H1 (cell line): ENCODE results near the gene MAGEB4. TPM values are rescaled to one million over a fixed set of nuclear protein-coding genes. Genes with fewer than 3 reads are reported as not detected.
A peak's percentile ranks its signal among the peaks of the same experiment; 100 is the strongest.

Experiments used
- CTCF ChIA-PET: fragments of 300-600 bp; sonication (Branson Sonifier 250); formaldehyde crosslinking; loops from one replicate; lab custom pipeline; 2021; ENCODE audit not compliant: partially characterized antibody; lab: Charles Lee
- POLR2A ChIA-PET: fragments of 300-600 bp; sonication (Branson Sonifier 250); formaldehyde crosslinking; loops from one replicate; lab custom pipeline; 2021; ENCODE audit warnings: inconsistent platforms; ENCODE audit not compliant: partially characterized antibody; lab: Charles Lee
- DNase-seq, 2 experiments: peaks; one replicate each; pipeline versions ENCODE4 v3.0.0 to v3.0.0-alpha.2; 2010 to 2022; ENCODE audit warnings: low spot score in 2 of 2, low read depth in 1 of 2, mixed read lengths in 1 of 2
- FAIRE-seq: peaks from 2 replicates; lab custom pipeline; 2011; peaks lifted over from hg19 to GRCh38; lab: Jason Lieb, UNC
- H2AFZ ChIP-seq: 2 replicates; pipeline ENCODE4 v1.8.1; 2012; ENCODE audit warnings: low read length, inconsistent platforms
- H2AK5ac ChIP-seq: 2 replicates; pipeline ENCODE4 v1.6.1; 2013; ENCODE audit warnings: low read depth, low read length
- H2BK120ac ChIP-seq: replicated peaks from 2 replicates; pipeline ENCODE3; 2013; ENCODE audit warnings: low read depth, low read length, inconsistent platforms
- H2BK12ac ChIP-seq: 2 replicates; pipeline ENCODE4 v1.6.1; 2013; ENCODE audit warnings: low read depth, low read length
- H2BK15ac ChIP-seq: 2 replicates; pipeline ENCODE4 v1.6.1; 2013; ENCODE audit warnings: low read length
- H2BK20ac ChIP-seq: 2 replicates; pipeline ENCODE4 v1.6.1; 2013; ENCODE audit warnings: low read length
- H2BK5ac ChIP-seq: 2 replicates; pipeline ENCODE4 v1.6.1; 2013; ENCODE audit warnings: low read depth, low read length
- H3K14ac ChIP-seq: 2 replicates; pipeline ENCODE4 v1.6.1; 2013; ENCODE audit warnings: inconsistent platforms; ENCODE audit not compliant: insufficient read length
- H3K18ac ChIP-seq: 2 replicates; pipeline ENCODE4 v1.6.1; 2013; ENCODE audit warnings: low read length; ENCODE audit errors: extremely low read depth
- H3K23ac ChIP-seq: 2 replicates; pipeline ENCODE4 v1.6.1; 2013; ENCODE audit warnings: inconsistent platforms; ENCODE audit not compliant: insufficient read length
- H3K23me2 ChIP-seq: 2 replicates; pipeline ENCODE4 v1.6.1; 2013; ENCODE audit warnings: low read depth, low read length
- H3K27ac ChIP-seq: 2 replicates; pipeline ENCODE4 v1.6.1; 2011; ENCODE audit warnings: low read depth, low read length, inconsistent platforms
- H3K27me3 ChIP-seq, 4 experiments: replicated peaks in 1 of 4; 1 replicate in 1 of 4; 2 replicates in 3 of 4; pipeline versions ENCODE4 v1.6.1 to v1.8.1; 2011 to 2013; ENCODE audit warnings: low read length in 3 of 4, mild to moderate bottlenecking in 3 of 4, inconsistent platforms in 2 of 4, mixed read lengths in 2 of 4, moderate library complexity in 1 of 4; ENCODE audit not compliant: control insufficient read depth in 3 of 4, insufficient read depth in 3 of 4; ENCODE audit errors: extremely low read depth in 1 of 4
- H3K36me3 ChIP-seq, 4 experiments: 2 replicates each; pipeline versions ENCODE4 v1.6.1 to v1.8.1; 2011 to 2013; ENCODE audit warnings: mild to moderate bottlenecking in 4 of 4, low read length in 3 of 4, moderate library complexity in 2 of 4, control low read depth in 1 of 4, inconsistent platforms in 1 of 4; ENCODE audit not compliant: insufficient read depth in 4 of 4, control insufficient read depth in 2 of 4
- H3K4ac ChIP-seq: replicated peaks from 2 replicates; pipeline ENCODE3; 2013; ENCODE audit warnings: low read length, low read depth, mixed read lengths, inconsistent platforms; ENCODE audit not compliant: insufficient read length
- H3K4me1 ChIP-seq, 4 experiments: replicated peaks in 1 of 4; 1 replicate in 1 of 4; 2 replicates in 3 of 4; pipeline versions ENCODE4 v1.6.1 to v1.8.1; 2011 to 2013; ENCODE audit warnings: low read length in 3 of 4, inconsistent platforms in 2 of 4, mixed read lengths in 1 of 4; ENCODE audit not compliant: insufficient read depth in 4 of 4, control insufficient read depth in 3 of 4
- H3K4me2 ChIP-seq, 2 experiments: 2 replicates each; pipeline versions ENCODE4 v1.6.1 to v1.8.1; 2011 to 2013; ENCODE audit warnings: low read depth in 2 of 2, low read length in 2 of 2, control low read depth in 1 of 2, inconsistent platforms in 1 of 2, mild to moderate bottlenecking in 1 of 2; ENCODE audit not compliant: insufficient read depth in 1 of 2
- H3K4me3 ChIP-seq, 4 experiments: fragments of 200-600, 300-600 bp in 1 of 4; sonication (generic), shearing (Covaris generic), sonication (Bioruptor Twin) in 1 of 4; 2 replicates each; pipeline versions ENCODE4 v1.5.1 to v1.8.1; 2011 to 2016; ENCODE audit warnings: low read length in 4 of 4, low read depth in 3 of 4, control low read depth in 2 of 4, inconsistent platforms in 2 of 4, mild to moderate bottlenecking in 2 of 4, mixed read lengths in 1 of 4, moderate library complexity in 1 of 4; ENCODE audit not compliant: insufficient read depth in 2 of 4; ENCODE audit errors: extremely low read depth in 1 of 4
- H3K56ac ChIP-seq: replicated peaks from 2 replicates; pipeline ENCODE3; 2013; ENCODE audit warnings: low read depth, mild to moderate bottlenecking, mixed read lengths, low read length, inconsistent platforms; ENCODE audit not compliant: insufficient read length
- H3K79me1 ChIP-seq: 2 replicates; pipeline ENCODE4 v1.6.1; 2013; ENCODE audit warnings: low read depth, low read length, control low read depth
- H3K79me2 ChIP-seq, 2 experiments: 2 replicates each; pipeline versions ENCODE4 v1.6.1 to v1.8.1; 2012 to 2013; ENCODE audit warnings: low read length in 2 of 2, mild to moderate bottlenecking in 2 of 2, inconsistent platforms in 1 of 2; ENCODE audit not compliant: insufficient read depth in 2 of 2, control insufficient read depth in 1 of 2
- H3K9ac ChIP-seq, 4 experiments: replicated peaks in 1 of 4; 1 replicate in 1 of 4; 2 replicates in 3 of 4; pipeline versions ENCODE4 v1.6.1 to v1.8.1; 2011 to 2013; ENCODE audit warnings: low read depth in 3 of 4, low read length in 3 of 4, control low read depth in 2 of 4, mild to moderate bottlenecking in 2 of 4, moderate library complexity in 2 of 4, inconsistent platforms in 1 of 4; ENCODE audit errors: extremely low read depth in 1 of 4
- H3K9me3 ChIP-seq, 2 experiments: 2 replicates each; pipeline versions ENCODE4 v1.6.1 to v1.8.1; 2012 to 2013; ENCODE audit warnings: mild to moderate bottlenecking in 2 of 2, moderate library complexity in 2 of 2, control low read depth in 1 of 2, inconsistent platforms in 1 of 2, low read depth in 1 of 2, low read length in 1 of 2, mixed read lengths in 1 of 2; ENCODE audit not compliant: insufficient read depth in 2 of 2
- H4K20me1 ChIP-seq, 2 experiments: replicated peaks in 1 of 2; 2 replicates each; pipeline versions ENCODE3 to v1.8.1; 2011 to 2013; ENCODE audit warnings: inconsistent platforms in 2 of 2, low read length in 2 of 2, mild to moderate bottlenecking in 1 of 2; ENCODE audit not compliant: insufficient read depth in 2 of 2, control insufficient read depth in 1 of 2
- H4K5ac ChIP-seq: 2 replicates; pipeline ENCODE4 v1.6.1; 2013; ENCODE audit warnings: low read length, low read depth, mixed read lengths, inconsistent platforms; ENCODE audit not compliant: insufficient read length
- H4K8ac ChIP-seq: 2 replicates; pipeline ENCODE4 v1.8.0; 2013; ENCODE audit warnings: mild to moderate bottlenecking, moderate library complexity, low read length, inconsistent platforms; ENCODE audit not compliant: insufficient read depth; ENCODE audit errors: extremely low read depth
- H4K91ac ChIP-seq: replicated peaks from 2 replicates; pipeline ENCODE3; 2013; ENCODE audit warnings: low read length, mixed read lengths, inconsistent platforms; ENCODE audit not compliant: insufficient read length
- ATF3 ChIP-seq: IDR thresholded peaks from 2 replicates; pipeline ENCODE4 v1.6.1; 2011; ENCODE audit warnings: low read depth, mild to moderate bottlenecking, low read length; ENCODE audit not compliant: insufficient read depth
- CTCF ChIP-seq, 3 experiments: IDR thresholded peaks; 1 replicate in 2 of 3; 2 replicates in 1 of 3; pipeline versions ENCODE4 v1.5.1 to v1.6.1; 2011; ENCODE audit warnings: low read length in 3 of 3, mild to moderate bottlenecking in 3 of 3, inconsistent platforms in 2 of 3, low read depth in 1 of 3, moderate library complexity in 1 of 3; ENCODE audit not compliant: insufficient read depth in 1 of 3; ENCODE audit errors: control extremely low read depth in 1 of 3
- FOSL1 ChIP-seq: IDR thresholded peaks from 2 replicates; pipeline ENCODE4 v1.6.1; 2011; ENCODE audit warnings: mild to moderate bottlenecking, low read depth, low read length, moderate library complexity; ENCODE audit not compliant: insufficient read depth
- KDM5A ChIP-seq: fragments of 200-600 bp; IDR thresholded peaks from 2 replicates; pipeline ENCODE4 v1.7.1; 2012; ENCODE audit warnings: mild to moderate bottlenecking, low read length, inconsistent platforms, mixed read lengths
- PHF8 ChIP-seq: fragments of 200-600 bp; sonication (generic); conservative IDR thresholded peaks from 2 replicates; pipeline ENCODE4 v1.7.1; 2012; ENCODE audit warnings: low read depth, mild to moderate bottlenecking, inconsistent platforms, low read length, moderate library complexity
- RBBP5 ChIP-seq: IDR thresholded peaks from 2 replicates; pipeline ENCODE4 v1.7.1; 2012; ENCODE audit warnings: low read depth, mild to moderate bottlenecking, inconsistent platforms, low read length, moderate library complexity, borderline replicate concordance
- RNF2 ChIP-seq: fragments of 200-900, 300-1000 bp; sonication (generic); IDR thresholded peaks from 2 replicates; pipeline ENCODE4 v1.7.1; 2016; ENCODE audit warnings: borderline replicate concordance, low read depth, mild to moderate bottlenecking, antibody characterized with exemption, low read length; ENCODE audit not compliant: poor library complexity, severe bottlenecking; ENCODE audit errors: missing control alignments
- TAF1 ChIP-seq: IDR thresholded peaks from 2 replicates; pipeline ENCODE4 v1.6.1; 2011; ENCODE audit warnings: mild to moderate bottlenecking, low read depth, low read length
- TEAD4 ChIP-seq: IDR thresholded peaks from 2 replicates; pipeline ENCODE4 v1.6.1; 2012; ENCODE audit warnings: low read depth, low read length, inconsistent platforms, mixed read lengths
- WGBS, 2 experiments: shearing (Covaris generic) in 1 of 2; methylation state at CpG; one replicate each; pipeline versions ENCODE4 v1.1.6 to v1.1.7; 2013 to 2015; ENCODE audit warnings: low lambda C conversion rate in 2 of 2, mixed read lengths in 2 of 2, inconsistent platforms in 1 of 2, low coverage in 1 of 2, missing lambda C conversion rate in 1 of 2; ENCODE audit not compliant: insufficient replicate concordance in 2 of 2, insufficient coverage in 1 of 2, insufficient read length in 1 of 2; ENCODE audit errors: extremely low coverage in 1 of 2, missing lambda C conversion rate in 1 of 2; 5-methylcytosine and 5-hydroxymethylcytosine counted together
- polyA plus RNA-seq, 7 experiments: library from polyadenylated mRNA; depleted of rRNA in 3 of 7; stranded (reverse) in 5 of 7; unstranded in 2 of 7; fragments of >200 nt in 5 of 7; fragments of 200-250 nt in 2 of 7; gene quantifications; 1 replicate in 5 of 7; 2 replicates in 1 of 7; 4 replicates in 1 of 7; pipeline versions ENCODE4 v1.2.1 to v1.2.3, GENCODE V29; 2011 to 2013; ENCODE audit warnings: missing spikeins in 2 of 7, mixed read lengths in 2 of 7
- total RNA-seq: library from RNA; stranded (reverse); fragmentation: NEBNext Ultra II Directional; extraction: Animal tissue kit (Norgen Biotek cat#: 25700); gene quantifications from 2 replicates; pipeline ENCODE4 v1.2.1, GENCODE V29; 2021

MAGEB4 gene
- total and polyA plus RNA-seq, 2 of the 8 experiments (the other 6 are each of a cell fraction or from before 2014, with no cell fraction given), result not detected

DNA sequence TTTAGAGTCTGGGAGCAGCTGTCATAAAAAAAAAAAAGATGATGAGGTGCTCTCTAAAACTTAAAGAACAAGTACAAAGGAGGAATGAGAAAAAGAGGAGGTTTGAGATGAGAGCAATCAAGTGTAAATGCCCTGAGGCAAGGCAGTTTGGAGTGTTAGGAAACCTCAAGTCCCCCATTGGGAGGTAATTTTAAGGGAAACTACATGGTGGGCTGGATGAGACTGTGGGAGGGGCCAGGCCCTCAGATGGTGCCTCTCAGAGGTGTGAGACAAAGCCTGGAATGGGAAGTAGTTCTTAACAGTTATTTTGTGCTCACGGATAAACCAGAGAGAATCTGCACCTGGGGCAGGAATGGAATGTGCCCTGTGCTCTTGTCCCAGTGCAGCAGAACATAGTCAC, 13.3 kb upstream of the MAGEB4 start:
- H3K36me3 ChIP-seq, result no peaks in the 10 kb centered on the region
- FAIRE-seq (peak; percentile 86), DNase-seq (peak in 1 of 2 experiments; percentile 43)
- H2BK5ac ChIP-seq, result no peak overlapping the region
- no peak for TF ChIP-seq ATF3
- TF ChIP-seq KDM5A, result no peak
- no peak for TF ChIP-seq RBBP5
- no peak for TF ChIP-seq TAF1
- no peak for TF ChIP-seq FOSL1
- TF ChIP-seq RNF2, result no peak
- TF ChIP-seq CTCF (IDR thresholded peaks at IDR 0.05; ENCODE audit: control extremely low read depth in 1 of 3, insufficient read depth in 1 of 3, low read depth in 1 of 3, low read length in 3 of 3), result no peak
- TF ChIP-seq PHF8, result no peak
- TF ChIP-seq TEAD4, result 0 out of 2 replicates have a peak, but pooled peaks have one; percentile 11
- H2BK120ac ChIP-seq, result no peak overlapping the region
- H3K4ac ChIP-seq, result no peak overlapping the region
- no peak overlapping the region for H2BK12ac ChIP-seq
- H3K56ac ChIP-seq, result no peak overlapping the region
- CTCF ChIA-PET, result no interaction called here
- H3K4me1 ChIP-seq, result peaks cover 0 to 6% (median 0%) of the 10 kb centered on the region in 4 experiments; a peak in 1 of 7 replicates
- no peaks in the 10 kb centered on the region for H3K79me1 ChIP-seq
- H4K20me1 ChIP-seq, result no peaks in the 10 kb centered on the region
- H4K8ac ChIP-seq, result no peak overlapping the region
- H3K4me3 ChIP-seq, result no peak overlapping the region
- H3K27ac ChIP-seq, result no peak overlapping the region
- H3K18ac ChIP-seq, result no peak overlapping the region
- H2AFZ ChIP-seq, result no peak overlapping the region
- no peak overlapping the region for H2AK5ac ChIP-seq
- no CpG with 5 or more reads among the region's 1 CpG for WGBS, 2 experiments
- no peak overlapping the region for H4K5ac ChIP-seq
- H2BK20ac ChIP-seq, result no peak overlapping the region
- no peaks in the 10 kb centered on the region for H3K23me2 ChIP-seq
- no peak overlapping the region for H3K14ac ChIP-seq
- H3K4me2 ChIP-seq, result no peak overlapping the region
- H3K79me2 ChIP-seq, result no peaks in the 10 kb centered on the region
- POLR2A ChIA-PET, result no interaction called here
- no peak overlapping the region for H3K23ac ChIP-seq
- no peak overlapping the region for H4K91ac ChIP-seq
- H3K9me3 ChIP-seq, result no peaks in the 10 kb centered on the region
- H3K27me3 ChIP-seq, result no peaks in the 10 kb centered on the region
- H3K9ac ChIP-seq, result no peak overlapping the region
- no peak overlapping the region for H2BK15ac ChIP-seq
